Stimulated activated CD4-positive, alpha-beta T cell treated with anti-CD3 and anti-CD28 coated beads, Interleukin-1b, Interleukin-23, amount 100 ng/mL, for 48 hours (primary cell): ENCODE data around the gene PIP4K2A.
A peak's percentile ranks its signal among the peaks of the same experiment; 100 is the strongest.
"Not testable (repeated sequence)": the region's sequence is repeated elsewhere in the genome, so short reads cannot be mapped to it uniquely, and the experiment has no call there.

Experiments used
- DNase-seq: peaks from one replicate; pipeline ENCODE4 v3.0.0-alpha.2; 2020

The PIP4K2A gene

DNA sequence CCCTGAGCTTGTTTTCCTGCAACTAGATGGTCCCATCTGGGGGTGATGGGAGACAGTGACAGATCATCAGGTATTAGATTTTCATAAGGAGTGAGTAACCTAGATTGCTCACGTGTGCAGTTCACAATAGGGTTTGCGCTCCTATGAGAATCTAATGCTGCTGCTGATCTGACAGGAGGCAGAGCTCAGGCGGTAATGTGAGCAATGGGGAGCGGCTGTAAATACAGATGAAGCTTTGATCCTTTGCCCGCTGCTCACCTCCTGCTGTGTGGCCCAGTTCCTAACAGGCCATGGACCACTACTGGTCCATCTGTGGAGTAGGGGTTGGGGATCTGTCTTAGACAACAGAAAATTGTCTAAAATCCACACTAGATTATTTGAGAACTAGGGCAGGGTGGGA is 22.3 kb downstream of the PIP4K2A start:
- not testable (repeated sequence) for DNase-seq

DNA sequence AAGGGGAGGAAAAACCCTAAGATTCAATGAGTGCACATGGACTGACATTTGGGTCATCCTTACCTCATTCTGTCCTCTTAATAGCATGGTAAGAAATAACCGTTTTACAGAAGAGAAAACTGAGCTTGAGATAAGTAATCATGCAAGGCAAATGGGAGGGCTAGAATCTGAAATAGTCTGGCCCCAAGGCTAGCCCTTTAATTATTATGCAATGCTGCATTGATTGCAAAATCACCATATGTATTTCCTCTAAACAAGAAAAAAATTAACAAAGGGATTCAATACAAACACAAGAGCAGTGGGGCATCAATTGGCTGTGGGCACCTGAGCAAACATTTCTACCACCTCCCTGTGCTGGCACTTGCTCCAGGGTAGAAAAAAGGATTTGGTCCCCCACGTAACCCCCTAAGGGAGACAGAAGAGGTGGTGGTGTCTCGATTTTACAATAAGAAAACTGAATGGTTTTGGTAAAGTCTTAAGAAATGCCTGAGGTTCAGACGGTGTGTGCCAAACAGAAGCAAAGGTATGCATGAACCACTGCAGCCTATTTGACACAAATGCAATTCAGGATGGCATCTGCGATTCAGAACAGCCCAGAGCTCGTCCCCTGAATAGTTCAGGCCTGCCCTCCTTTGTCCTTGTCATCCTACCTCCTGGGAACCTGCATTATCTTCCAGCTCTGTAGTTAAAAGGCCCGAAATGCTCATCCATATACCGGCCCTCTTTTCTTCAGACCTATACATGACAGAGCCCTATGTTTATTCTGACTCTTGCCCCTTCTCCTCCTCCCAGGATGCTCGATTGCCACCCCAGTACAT is 23.6 kb downstream of the PIP4K2A start:
- no peak for DNase-seq

GRCh38 chr10:22690158-22690557 is 24.2 kb downstream of the PIP4K2A start:
- DNase-seq, result no peak

DNA sequence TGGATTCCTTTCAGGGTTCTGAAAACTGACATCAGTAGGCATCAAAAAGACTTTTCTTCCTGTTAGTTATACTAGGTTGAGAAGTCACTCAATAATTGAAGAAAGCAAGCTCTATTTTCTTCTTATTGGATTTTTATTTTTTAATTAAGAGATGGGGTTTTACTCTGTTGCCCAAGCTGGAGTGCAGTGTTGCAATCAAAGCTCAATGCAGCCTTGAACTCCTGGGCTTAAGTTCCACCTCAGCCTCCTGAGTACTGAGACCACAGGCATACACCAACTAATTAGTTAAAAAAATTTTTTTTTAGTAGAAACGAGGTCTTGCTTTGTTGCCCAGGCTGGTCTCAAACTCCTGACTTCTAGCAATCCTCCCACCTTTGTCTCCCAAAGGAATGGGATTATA is 28.0 kb downstream of the PIP4K2A start:
- DNase-seq, result no peak

DNA sequence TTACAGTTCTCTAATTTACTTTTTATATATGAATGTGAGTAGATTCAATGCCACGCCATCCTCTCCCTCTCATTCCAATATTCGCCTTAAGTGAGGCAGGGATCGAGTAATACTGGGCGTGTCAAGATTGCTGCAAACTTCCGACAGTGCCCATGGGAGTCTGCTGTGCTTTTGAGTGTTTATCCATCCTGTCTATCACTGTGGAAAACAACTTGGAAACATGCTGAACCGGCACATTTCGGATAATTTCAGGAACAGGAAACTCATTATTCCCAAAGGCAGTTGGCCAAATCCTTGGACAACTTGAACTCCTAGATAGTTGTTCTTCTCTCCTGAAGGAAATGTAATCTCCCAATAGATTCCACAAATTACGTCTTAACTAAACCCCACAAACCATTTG is 28.5 kb downstream of the PIP4K2A start:
- DNase-seq, result no peak

DNA sequence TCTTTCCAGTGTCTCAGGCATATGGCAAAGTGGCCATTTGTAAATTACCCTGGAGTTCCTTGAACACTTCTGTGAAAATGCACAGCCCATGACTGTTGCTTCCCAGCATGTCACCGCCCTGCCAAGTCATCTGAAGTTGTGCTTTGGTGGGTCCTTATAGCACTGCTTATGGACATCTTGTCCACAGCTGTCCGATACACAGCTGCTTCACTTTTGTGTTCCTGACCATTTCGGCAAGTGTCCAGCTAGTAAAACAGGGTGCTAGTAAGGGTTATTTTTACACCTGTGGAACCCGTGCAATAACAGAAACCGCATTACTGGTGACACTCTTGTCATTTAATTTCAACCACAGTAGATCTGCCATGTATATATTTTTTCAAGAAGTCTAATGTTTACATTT is 29.7 kb downstream of the PIP4K2A start:
- no peak for DNase-seq

DNA sequence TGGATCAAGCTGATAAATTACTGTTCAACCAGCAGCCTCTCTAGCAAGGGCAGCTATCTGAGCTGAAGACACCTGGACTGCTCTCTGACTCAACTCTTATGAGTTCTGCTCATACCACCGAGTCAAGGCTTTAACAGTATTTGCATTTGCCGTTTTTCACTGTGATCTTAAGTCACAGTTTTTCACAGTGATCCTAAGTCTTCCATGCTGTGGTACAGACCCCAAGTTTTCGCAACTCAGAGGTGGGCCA is 31.3 kb downstream of the PIP4K2A start:
- no peak for DNase-seq

DNA sequence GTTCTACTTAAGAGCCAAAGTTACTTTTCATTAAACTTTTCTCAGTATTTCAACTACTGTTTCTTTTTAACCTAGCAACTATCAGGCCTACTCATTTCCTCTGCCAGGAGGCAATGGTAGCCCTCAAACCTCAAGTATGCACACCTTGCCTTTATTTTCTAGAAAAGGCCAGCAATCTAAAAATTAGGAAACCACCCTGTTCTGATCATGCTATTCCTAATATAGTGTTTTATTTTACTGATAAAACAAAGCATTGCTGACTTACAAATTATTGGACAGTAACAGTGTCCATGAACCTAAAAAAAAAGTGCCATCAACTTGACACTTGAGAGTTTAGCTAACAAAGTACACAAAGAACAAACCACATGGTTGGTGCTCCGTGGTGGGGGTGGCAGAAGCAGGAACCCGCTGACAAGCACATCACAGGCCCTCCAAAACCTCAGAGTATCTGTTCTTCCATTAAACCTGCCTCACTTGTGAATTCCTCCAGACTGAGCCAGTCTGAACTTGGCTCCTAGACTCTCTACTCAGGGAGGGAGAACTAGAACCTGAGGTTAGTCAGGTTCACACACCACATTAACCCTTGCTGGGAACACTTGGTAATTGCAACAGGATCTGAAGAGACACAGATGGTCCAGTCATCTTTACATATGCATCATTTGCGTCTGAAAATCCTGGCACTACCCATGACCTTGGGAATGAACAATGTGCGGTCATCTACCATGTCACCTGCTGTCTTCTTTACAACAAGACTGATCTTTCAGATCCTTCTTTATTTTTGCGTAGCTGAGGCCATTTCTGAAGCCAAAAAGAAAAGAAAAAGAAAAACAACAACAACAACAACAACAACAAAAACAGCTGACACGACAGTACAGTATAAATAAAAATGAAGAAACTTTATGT is 31.9 kb downstream of the PIP4K2A start:
- DNase-seq, result peak; percentile 56

GRCh38 chr10:22681783-22682183 is 32.6 kb downstream of the PIP4K2A start:
- peak; percentile 69 for DNase-seq

DNA sequence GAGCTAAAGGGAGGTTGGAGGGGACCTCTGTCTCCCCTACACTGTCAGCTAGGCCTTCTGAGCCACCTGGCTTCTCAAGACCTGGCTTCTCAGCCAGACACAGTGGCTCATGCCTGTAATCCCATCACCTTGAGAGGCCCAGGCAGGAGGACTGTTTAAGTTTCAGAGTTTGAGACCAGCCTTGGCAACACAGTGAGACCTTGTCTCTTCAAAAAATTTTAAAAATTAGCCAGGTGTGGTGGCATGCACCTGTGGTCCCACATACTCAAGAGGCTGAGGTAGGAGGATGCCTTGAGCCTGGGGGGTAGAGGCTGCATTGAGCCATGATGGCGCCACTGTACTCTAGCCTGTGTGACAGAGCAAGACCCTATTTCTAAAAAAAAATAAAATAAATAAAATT is 33.1 kb downstream of the PIP4K2A start:
- no peak for DNase-seq

DNA sequence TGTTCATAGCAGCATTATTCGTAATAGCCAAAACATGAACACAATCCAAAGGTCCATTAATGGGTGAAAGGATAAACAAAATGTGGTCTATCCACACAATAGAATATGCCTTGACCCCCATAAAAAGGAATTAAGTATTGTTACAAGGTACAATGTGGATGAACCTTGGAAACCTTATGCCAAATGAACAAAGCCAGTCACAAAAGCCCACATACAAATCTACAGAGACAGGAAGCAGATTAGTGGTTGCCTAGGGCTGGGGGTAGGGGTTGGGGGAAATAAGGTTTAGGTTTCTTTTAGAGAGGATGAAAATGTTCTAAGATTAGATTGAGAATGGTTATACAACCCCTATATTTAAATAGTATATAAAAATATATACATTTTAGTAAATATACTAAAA is 34.8 kb downstream of the PIP4K2A start:
- DNase-seq, result no peak

DNA sequence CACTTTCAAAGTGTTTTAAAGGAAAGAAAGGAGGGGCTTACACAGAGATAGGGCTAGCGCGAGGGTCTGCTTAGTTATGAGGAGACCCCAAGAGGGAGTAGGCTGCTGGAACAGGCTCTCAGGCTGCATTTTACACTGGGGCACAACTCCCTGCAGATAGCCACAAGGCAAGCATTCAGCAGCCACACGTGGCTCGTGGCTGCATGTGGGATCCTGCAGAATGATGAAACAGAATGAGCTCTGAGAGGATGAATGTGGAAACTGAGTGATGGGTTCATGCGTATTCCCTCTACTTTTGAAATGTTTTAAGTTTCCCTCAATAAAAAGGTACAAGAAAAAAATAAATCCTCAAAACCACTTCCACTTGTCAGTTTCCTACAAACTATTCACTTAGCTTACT is 37.0 kb downstream of the PIP4K2A start:
- no peak for DNase-seq

- no peak for DNase-seq
Observed at GRCh38 chr10:22676435-22676834, 37.9 kb downstream of the PIP4K2A start.

- DNase-seq, result no peak
Observed at GRCh38 chr10:22674573-22674930, 39.8 kb downstream of the PIP4K2A start.

GRCh38 chr10:22673785-22674572 is 40.4 kb downstream of the PIP4K2A start:
- no peak for DNase-seq

GRCh38 chr10:22673091-22673392 is 41.3 kb downstream of the PIP4K2A start:
- no peak for DNase-seq

- no peak for DNase-seq
Observed at GRCh38 chr10:22672319-22673090, 41.9 kb downstream of the PIP4K2A start.

DNA sequence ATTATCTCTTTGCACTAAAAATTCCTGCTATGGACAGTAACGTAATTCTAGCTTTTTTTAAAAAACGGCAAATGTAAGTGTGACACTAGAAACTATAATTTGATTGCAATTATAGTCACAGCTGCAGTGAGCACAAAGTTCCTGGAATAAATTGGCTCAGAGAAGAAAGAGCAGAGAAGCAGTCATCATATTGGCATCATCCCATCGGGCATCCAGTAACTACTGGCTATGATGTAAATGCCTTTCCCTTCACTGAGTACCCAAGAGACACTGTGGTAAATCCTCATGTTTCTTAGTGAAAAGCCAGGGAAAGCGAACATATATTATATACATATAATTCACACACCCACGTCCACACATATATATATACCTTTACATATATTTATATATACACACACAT is 43.6 kb downstream of the PIP4K2A start:
- no peak for DNase-seq

- DNase-seq, result no peak
Observed at GRCh38 chr10:22669163-22669711, 45.1 kb downstream of the PIP4K2A start.

- no peak for DNase-seq
Observed at GRCh38 chr10:22667093-22667480, 47.3 kb downstream of the PIP4K2A start.

GRCh38 chr10:22666287-22667092 is 47.9 kb downstream of the PIP4K2A start:
- DNase-seq, result peak; percentile 51

GRCh38 chr10:22665329-22665728 is 49.0 kb downstream of the PIP4K2A start:
- no peak for DNase-seq
